Ovary (tissue), 9 donors: Measurements from ENCODE around the gene KNDC1. TPM values are rescaled to one million over a fixed set of nuclear protein-coding genes. Genes with fewer than 3 reads are reported as not detected.

Experiments used
- DNase-seq, 5 donors: peaks; one replicate each; pipeline ENCODE4 v3.0.0-alpha.2; 2019 to 2020
- H3K27ac ChIP-seq, 2 donors: fragments of 200-600 bp; one replicate each; pipeline versions ENCODE4 v1.5.1 to v1.8.0; 2019 to 2022
- H3K27me3 ChIP-seq: fragments of 200-600 bp; one replicate; pipeline ENCODE4 v1.8.0; 2022
- H3K36me3 ChIP-seq: fragments of 200-600 bp; sonication (generic); one replicate; pipeline ENCODE4 v1.5.1; 2019
- H3K4me1 ChIP-seq: one replicate; pipeline ENCODE4 v1.8.1; 2013; ENCODE audit warnings: mild to moderate bottlenecking, moderate library complexity; ENCODE audit not compliant: insufficient read depth
- H3K4me3 ChIP-seq: fragments of 200-600 bp; sonication (generic); one replicate; pipeline ENCODE4 v1.5.1; 2017
- H3K9me3 ChIP-seq, 2 donors: fragments of 200-600 bp in 1 of 2; sonication (generic) in 1 of 2; one replicate each; pipeline versions ENCODE4 v1.5.1 to v1.8.1; 2013 to 2019; ENCODE audit warnings: mild to moderate bottlenecking in 1 of 2, moderate library complexity in 1 of 2
- CTCF ChIP-seq, 3 donors: fragments of 450-650 bp in 2 of 3; fragments of 200-600 bp in 1 of 3; IDR thresholded peaks; one replicate each; pipeline versions ENCODE4 v1.5.1 to v1.8.0; 2016 to 2022; ENCODE audit warnings: antibody characterized with exemption in 3 of 3, mild to moderate bottlenecking in 1 of 3
- EP300 ChIP-seq: sonication (generic); formaldehyde crosslinking; IDR thresholded peaks from one replicate; pipeline ENCODE4 v1.6.1; 2017; ENCODE audit warnings: antibody characterized with exemption
- POLR2A ChIP-seq: fragments of 450-650 bp; IDR thresholded peaks from one replicate; pipeline ENCODE4 v1.6.1; 2017; ENCODE audit warnings: antibody characterized with exemption, mild to moderate bottlenecking, moderate library complexity
- WGBS, 3 donors: extraction: QIAGEN DNeasy Blood & Tissue Kit in 1 of 3; methylation state at CpG; one replicate each; pipeline versions ENCODE4 v1.1.5 to v1.1.7; 2013 to 2017; 5-methylcytosine and 5-hydroxymethylcytosine counted together
- intact Hi-C, 4 donors: fragments of 100-400 bp; cut with DNase I; formaldehyde crosslinking; loops; one replicate each; pipeline versions ENCODE4 v1.11.0 to v1.15.1; 2022 to 2023
- polyA plus RNA-seq, 2 donors: library from polyadenylated mRNA; stranded (reverse); fragments of 200-250 nt in 1 of 2; fragments of 350-450 nt in 1 of 2; fragmentation: Illumina TruSeq in 1 of 2; extraction: RNeasy Lipid Tissue Mini Kit (QIAGEN cat#74804) in 1 of 2; gene quantifications; one replicate each; pipeline ENCODE4 v1.2.3, GENCODE V29; 2013 to 2014
- total RNA-seq, 7 donors: library from RNA; depleted of rRNA in 2 of 7; stranded (reverse); fragments of >200 nt in 2 of 7; fragmentation: NEBNext Ultra II Directional in 3 of 7; extraction: Animal tissue kit (Norgen Biotek cat#: 25700) in 3 of 7; gene quantifications; one replicate each; pipeline versions ENCODE4 v1.1.0 to v1.2.4, GENCODE V29; 2016 to 2023
- donor health status: DM: no; HTN: no; CAD: no; lungs with moderate emphysema.
- donor health status: DM: no; HTN: no; CAD: no.
- donor health status: Bipolar disorder and iron deficiency.
- donor health status: DM: yes; HTN: yes; CAD: no.
- donor health status: DM: no; HTN: no; CAD: no.
- donor health status: DM: yes; HTN: yes; CAD: no.

Gene KNDC1
- total and polyA plus RNA-seq, 9 donors: 0.67 to 34.9 (median 16.6) TPM

GRCh38 chr10:133162178-133162909, 2.3 kb downstream of the KNDC1 start:
- Histone ChIP-seq H3K9me3 (no peaks in the 10 kb centered on the region), H3K36me3 (no peaks in the 10 kb centered on the region), H3K27me3 (no peaks in the 10 kb centered on the region), H3K27ac (no peak overlapping the region), H3K4me1 (peaks cover 13% of the 10 kb centered on the region), H3K4me3 (no peak overlapping the region)
- intact Hi-C loops: no loop called here
- peak in 2 of 5 donors; percentile 18 to 24 for DNase-seq
- WGBS, 3 donors: 72 to 85% (median 77%) methylated on average over 22 of the region's 22 CpGs
- no peak for TF ChIP-seq POLR2A
- TF ChIP-seq EP300: no peak
- TF ChIP-seq CTCF (IDR thresholded peaks at IDR 0.05): no peak

GRCh38 chr10:133162910-133163856, 3.2 kb downstream of the KNDC1 start:
- TF ChIP-seq CTCF (IDR thresholded peaks at IDR 0.05) (no peak), POLR2A (no peak), EP300 (no peak)
- WGBS, 3 donors: 78 to 87% (median 82%) methylated on average over 21 of the region's 21 CpGs
- intact Hi-C loops: no loop called here
- Histone ChIP-seq H3K9me3 (no peaks in the 10 kb centered on the region), H3K4me1 (peaks cover 13% of the 10 kb centered on the region), H3K4me3 (no peak overlapping the region), H3K36me3 (no peaks in the 10 kb centered on the region), H3K27ac (no peak overlapping the region), H3K27me3 (no peaks in the 10 kb centered on the region)
- DNase-seq: peak in 2 of 5 donors; percentile 19

DNA sequence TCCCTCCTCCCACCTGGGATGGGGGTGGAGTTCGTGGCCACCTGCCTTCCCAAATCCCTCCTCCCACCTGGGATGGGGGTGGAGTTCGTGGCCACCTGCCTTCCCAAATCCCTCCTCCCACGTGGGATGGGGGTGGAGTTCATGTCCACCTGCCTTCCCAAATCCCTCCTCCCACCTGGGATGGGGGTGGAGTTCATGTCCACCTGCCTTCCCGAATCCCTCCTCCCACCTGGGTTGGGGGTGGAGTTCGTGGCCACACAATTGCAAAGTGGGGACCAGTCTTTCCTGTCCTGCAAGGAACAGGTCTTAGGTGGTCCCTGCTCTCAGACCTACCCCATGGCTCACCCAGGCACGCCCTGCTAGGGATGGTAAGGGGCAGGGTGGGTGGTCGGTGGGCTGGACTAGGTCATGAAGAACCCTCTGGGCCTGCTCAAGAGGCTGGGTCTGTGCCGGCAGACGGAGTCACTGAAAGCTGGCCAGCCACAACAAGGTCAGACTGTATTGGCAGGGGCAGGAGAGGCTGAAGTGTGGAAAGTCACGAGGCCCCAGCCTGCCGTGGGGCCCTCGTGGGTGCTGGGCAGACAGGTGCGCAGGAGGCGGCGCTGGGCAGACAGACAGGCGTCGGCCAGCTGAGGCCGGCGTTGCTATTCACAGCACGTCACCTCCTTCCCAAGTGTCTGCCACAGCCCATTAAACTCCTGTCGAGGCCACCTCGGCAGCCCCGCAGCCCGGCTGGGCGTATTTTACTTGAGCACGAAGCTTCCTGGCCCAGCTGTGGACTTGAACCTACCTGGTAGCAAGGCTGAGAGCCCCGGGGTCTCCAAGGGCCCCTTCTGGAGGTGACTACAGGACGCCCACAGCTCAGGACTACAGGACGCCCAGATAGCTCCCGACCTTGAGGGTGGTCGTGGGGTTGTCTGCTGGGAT, 4.1 kb downstream of the KNDC1 start:
- H3K27ac ChIP-seq: no peak overlapping the region
- no peaks in the 10 kb centered on the region for H3K36me3 ChIP-seq
- peak in 3 of 5 donors; percentile 18 to 30 (median 19) for DNase-seq
- 82 to 87% (median 83%) methylated on average over 28 to 31 of the region's 31 CpGs for WGBS, 3 donors
- H3K4me1 ChIP-seq: peaks cover 13% of the 10 kb centered on the region
- no peak overlapping the region for H3K4me3 ChIP-seq
- no peaks in the 10 kb centered on the region for H3K9me3 ChIP-seq
- intact Hi-C loops: no loop called here
- no peaks in the 10 kb centered on the region for H3K27me3 ChIP-seq
- TF ChIP-seq CTCF (IDR thresholded peaks at IDR 0.05) (no peak), EP300 (no peak), POLR2A (no peak)
